Effector memory CD8-positive, alpha-beta T cell (primary cell): ENCODE data around the gene GPR135.
"Not testable (repeated sequence)": the region's sequence is repeated elsewhere in the genome, so short reads cannot be mapped to it uniquely, and the experiment has no call there.

Experiments used
- ATAC-seq: fragments of 150-1000 bp; cut with Tn5 transposase; replicated peaks from 2 replicates; pipeline ENCODE4 v1.10.0; 2021; ENCODE audit warnings: mild to moderate bottlenecking, moderate library complexity
- DNase-seq, 3 experiments: peaks; one replicate each; pipeline ENCODE4 v3.0.0; 2021
- H3K27ac Mint-ChIP-seq, 2 donors: one replicate each; pipeline ENCODE4 v1.8.0; 2022; ENCODE audit warnings: mild to moderate bottlenecking in 2 of 2, mixed read lengths in 2 of 2, moderate library complexity in 2 of 2
- H3K27me3 Mint-ChIP-seq, 2 donors: one replicate each; pipeline ENCODE4 v1.8.0; 2022; ENCODE audit warnings: mixed read lengths in 2 of 2
- H3K36me3 Mint-ChIP-seq: one replicate; pipeline ENCODE4 v1.8.0; 2022; ENCODE audit warnings: mild to moderate bottlenecking, moderate library complexity, mixed read lengths; ENCODE audit not compliant: insufficient read depth
- H3K4me1 Mint-ChIP-seq, 2 donors: one replicate each; pipeline ENCODE4 v1.8.0; 2022; ENCODE audit warnings: low read depth in 2 of 2, mixed read lengths in 2 of 2
- H3K4me3 Mint-ChIP-seq, 2 donors: one replicate each; pipeline ENCODE4 v1.8.0; 2022; ENCODE audit warnings: mild to moderate bottlenecking in 2 of 2, mixed read lengths in 2 of 2, moderate library complexity in 2 of 2
- H3K9me3 Mint-ChIP-seq, 2 donors: one replicate each; pipeline ENCODE4 v1.8.0; 2022; ENCODE audit warnings: mixed read lengths in 2 of 2

Gene GPR135

DNA sequence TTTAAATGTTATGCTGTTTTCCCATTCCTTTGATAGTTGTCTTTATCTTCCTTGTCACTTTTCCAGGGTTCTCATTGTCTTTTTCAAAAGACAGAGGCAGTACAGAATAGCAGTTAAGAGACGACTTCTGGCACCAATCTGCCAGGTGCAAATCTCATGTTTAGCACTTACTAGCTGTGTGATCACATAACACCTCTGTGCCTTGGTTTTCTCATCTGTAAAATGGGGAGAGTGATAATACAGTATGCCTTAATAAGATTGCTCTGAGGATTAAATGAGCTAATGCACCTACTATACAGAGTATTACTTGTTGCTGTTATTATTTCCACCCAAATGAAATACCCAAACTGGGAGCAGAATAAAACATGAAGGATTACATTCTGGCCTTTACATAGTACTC is 4.8 kb downstream of the GPR135 start:
- peaks cover 4% of the 10 kb centered on the region for H3K36me3 Mint-ChIP-seq
- no peaks in the 10 kb centered on the region for H3K27me3 Mint-ChIP-seq
- DNase-seq = no peak
- no peak overlapping the region for H3K4me3 Mint-ChIP-seq
- ATAC-seq = no peak
- H3K27ac Mint-ChIP-seq = no peak overlapping the region
- H3K9me3 Mint-ChIP-seq = no peaks in the 10 kb centered on the region
- H3K4me1 Mint-ChIP-seq = peaks cover 2 to 9% of the 10 kb centered on the region in 2 donors

GRCh38 chr14:59458486-59458885 is 6.7 kb downstream of the GPR135 start:
- DNase-seq (no peak), ATAC-seq (no peak)
- Mint-ChIP-seq H3K9me3 (no peaks in the 10 kb centered on the region), H3K4me1 (peaks cover 0 to under 1% of the 10 kb centered on the region in 2 donors), H3K27me3 (no peaks in the 10 kb centered on the region), H3K4me3 (no peak overlapping the region), H3K36me3 (no peaks in the 10 kb centered on the region), H3K27ac (no peak overlapping the region)

DNA sequence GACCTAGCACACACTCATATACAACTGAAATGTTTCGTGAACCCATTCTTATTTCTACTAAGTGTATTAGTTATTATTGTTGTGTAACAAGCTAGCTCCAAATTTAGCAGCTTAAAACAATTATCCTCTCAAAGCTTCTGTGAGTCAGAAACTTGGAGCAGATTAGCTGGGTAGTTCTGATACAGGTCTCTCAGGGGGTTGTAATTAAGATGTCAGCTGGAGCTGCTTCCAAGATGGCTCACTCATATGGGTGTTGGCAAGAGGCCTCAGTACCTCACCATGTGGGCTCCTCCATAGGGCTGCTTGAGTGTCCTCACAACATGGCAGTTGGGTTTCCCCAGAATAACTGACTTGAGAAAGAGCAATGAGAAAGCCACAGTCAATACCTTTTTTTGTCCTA is 9.8 kb downstream of the GPR135 start:
- no peaks in the 10 kb centered on the region for H3K9me3 Mint-ChIP-seq
- H3K27me3 Mint-ChIP-seq = no peaks in the 10 kb centered on the region
- no peak overlapping the region for H3K4me3 Mint-ChIP-seq
- no peak overlapping the region for H3K27ac Mint-ChIP-seq
- no peak for DNase-seq
- no peaks in the 10 kb centered on the region for H3K36me3 Mint-ChIP-seq
- no peak for ATAC-seq
- no peaks in the 10 kb centered on the region for H3K4me1 Mint-ChIP-seq

DNA sequence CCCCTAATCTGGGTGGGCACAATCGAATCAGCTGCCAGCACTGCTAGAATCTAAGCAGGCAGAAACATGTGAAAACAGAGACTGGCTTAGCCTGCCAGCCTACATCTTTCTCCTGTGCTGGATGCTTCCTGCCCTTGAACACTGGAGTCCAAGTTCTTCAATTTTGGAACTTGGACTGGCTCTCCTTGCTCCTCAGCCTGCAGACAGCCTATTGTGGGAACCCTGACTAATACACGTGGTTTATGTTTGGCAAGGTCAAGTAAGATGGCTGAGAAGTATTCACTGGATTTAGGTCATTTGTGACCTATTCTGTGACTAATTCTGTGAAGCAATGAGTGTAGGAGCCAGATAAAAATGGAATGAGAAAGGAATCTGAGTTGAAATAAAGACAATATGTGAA is 11.0 kb downstream of the GPR135 start:
- Mint-ChIP-seq H3K4me1 (no peaks in the 10 kb centered on the region), H3K27ac (no peak overlapping the region), H3K4me3 (no peak overlapping the region), H3K36me3 (no peaks in the 10 kb centered on the region), H3K27me3 (no peaks in the 10 kb centered on the region), H3K9me3 (no peaks in the 10 kb centered on the region)
- DNase-seq = no peak
- no peak for ATAC-seq

GRCh38 chr14:59451849-59452248 is 13.3 kb downstream of the GPR135 start:
- ATAC-seq (no peak), DNase-seq (no peak)
- Mint-ChIP-seq H3K4me1 (no peaks in the 10 kb centered on the region), H3K9me3 (no peaks in the 10 kb centered on the region), H3K36me3 (no peaks in the 10 kb centered on the region), H3K27me3 (no peaks in the 10 kb centered on the region), H3K4me3 (no peak overlapping the region), H3K27ac (no peak overlapping the region)

DNA sequence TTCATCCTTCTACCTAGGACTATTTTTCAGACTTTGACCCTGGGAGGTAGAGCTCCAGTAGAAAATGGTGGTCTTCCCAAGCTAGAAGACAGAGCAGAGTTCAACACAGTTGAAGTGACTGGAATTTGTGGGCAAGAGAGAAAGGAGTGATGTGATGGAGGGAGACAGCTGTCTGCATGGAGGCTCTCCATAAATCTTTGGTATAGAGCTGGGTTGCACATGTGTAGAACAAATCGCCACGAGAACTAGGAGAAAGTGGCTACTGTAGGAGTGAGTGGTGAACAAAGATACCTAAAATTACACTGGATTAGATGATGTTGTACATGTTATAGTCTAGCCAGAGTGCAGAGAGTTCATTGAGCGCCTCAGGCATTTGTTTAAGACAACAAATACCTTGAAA is 14.5 kb downstream of the GPR135 start:
- DNase-seq = no peak
- H3K4me1 Mint-ChIP-seq = no peaks in the 10 kb centered on the region
- H3K4me3 Mint-ChIP-seq = no peak overlapping the region
- H3K27ac Mint-ChIP-seq = no peak overlapping the region
- ATAC-seq = no peak
- no peaks in the 10 kb centered on the region for H3K27me3 Mint-ChIP-seq
- no peaks in the 10 kb centered on the region for H3K36me3 Mint-ChIP-seq
- H3K9me3 Mint-ChIP-seq = no peaks in the 10 kb centered on the region

DNA sequence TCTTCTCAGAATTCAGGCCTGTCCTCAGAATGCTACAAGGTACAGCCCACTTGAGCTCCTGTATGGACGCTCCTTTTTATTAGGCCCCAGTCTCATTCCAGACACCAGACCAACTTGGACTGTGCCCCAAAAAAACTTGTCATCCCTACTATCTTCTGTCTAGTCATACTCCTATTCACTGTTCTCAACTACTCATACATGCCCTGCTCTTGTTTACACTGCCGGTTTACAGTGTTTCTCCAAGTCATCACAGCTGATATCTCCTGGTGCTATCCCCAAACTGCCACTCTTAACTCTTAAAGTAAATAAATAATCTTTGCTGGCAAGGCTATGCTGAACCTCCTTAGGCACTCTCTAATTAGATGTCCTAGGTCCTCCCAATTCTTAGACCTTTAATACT is 16.5 kb downstream of the GPR135 start:
- H3K9me3 Mint-ChIP-seq, H3K4me3 Mint-ChIP-seq, ATAC-seq, DNase-seq, H3K27ac Mint-ChIP-seq, H3K36me3 Mint-ChIP-seq, H3K4me1 Mint-ChIP-seq, H3K27me3 Mint-ChIP-seq: not testable (repeated sequence)

- Mint-ChIP-seq H3K27ac (no peak overlapping the region), H3K4me3 (no peak overlapping the region), H3K36me3 (no peaks in the 10 kb centered on the region), H3K4me1 (no peaks in the 10 kb centered on the region), H3K27me3 (no peaks in the 10 kb centered on the region), H3K9me3 (no peaks in the 10 kb centered on the region)
- DNase-seq = no peak
- no peak for ATAC-seq
These were observed 25.8 kb downstream of the GPR135 start for GRCh38 chr14:59439256-59439965.

DNA sequence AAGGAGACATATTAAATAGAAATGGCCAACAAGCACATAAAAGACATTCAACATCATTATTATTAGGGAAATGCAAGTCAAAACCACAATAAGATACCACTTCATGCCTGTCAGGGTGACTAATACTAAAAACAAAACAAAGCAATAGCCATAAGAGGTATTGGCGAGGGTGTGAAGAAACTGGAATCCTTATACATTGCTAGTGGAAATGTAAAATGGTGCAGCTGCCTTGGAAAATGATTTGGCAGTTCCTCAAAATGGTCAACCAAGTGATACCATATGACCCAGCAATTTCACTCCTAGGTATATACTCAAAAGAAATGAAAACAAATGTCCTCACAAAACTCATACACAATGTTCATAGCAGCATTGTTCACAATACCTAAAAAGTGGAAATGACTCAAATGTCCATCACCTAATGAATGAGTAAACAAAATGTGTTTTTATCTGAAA is 27.0 kb downstream of the GPR135 start:
- Mint-ChIP-seq H3K4me3 (no peak overlapping the region), H3K27ac (no peak overlapping the region), H3K36me3 (no peaks in the 10 kb centered on the region), H3K9me3 (no peaks in the 10 kb centered on the region), H3K27me3 (no peaks in the 10 kb centered on the region), H3K4me1 (no peaks in the 10 kb centered on the region)
- no peak for ATAC-seq
- no peak for DNase-seq

DNA sequence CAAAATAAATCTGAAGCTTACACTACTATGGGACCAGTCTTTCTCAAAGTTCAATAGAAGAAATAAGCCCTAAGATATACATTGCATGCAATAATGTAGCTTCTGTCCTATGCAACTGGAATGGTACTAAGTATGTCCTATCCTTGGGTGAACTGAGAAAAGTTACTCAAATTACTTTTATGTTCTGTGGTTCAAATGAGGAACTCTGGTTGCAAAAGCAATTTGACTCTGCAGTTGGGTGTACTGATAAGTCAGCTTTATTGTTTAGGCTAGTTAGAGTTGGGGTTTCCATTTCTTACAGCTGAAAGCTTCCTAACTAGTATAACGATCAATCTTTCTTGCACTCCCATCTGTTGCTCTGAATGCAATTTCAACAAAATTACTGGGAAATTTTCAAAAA is 29.2 kb downstream of the GPR135 start:
- DNase-seq = no peak
- no peak overlapping the region for H3K4me3 Mint-ChIP-seq
- no peaks in the 10 kb centered on the region for H3K9me3 Mint-ChIP-seq
- ATAC-seq = no peak
- H3K27ac Mint-ChIP-seq = no peak overlapping the region
- no peaks in the 10 kb centered on the region for H3K36me3 Mint-ChIP-seq
- H3K4me1 Mint-ChIP-seq = no peaks in the 10 kb centered on the region
- no peaks in the 10 kb centered on the region for H3K27me3 Mint-ChIP-seq

GRCh38 chr14:59435101-59435500 is 30.1 kb downstream of the GPR135 start:
- Mint-ChIP-seq H3K36me3 (no peaks in the 10 kb centered on the region), H3K27me3 (no peaks in the 10 kb centered on the region), H3K9me3 (no peaks in the 10 kb centered on the region), H3K27ac (no peak overlapping the region), H3K4me1 (no peaks in the 10 kb centered on the region), H3K4me3 (no peak overlapping the region)
- ATAC-seq (no peak), DNase-seq (no peak)

GRCh38 chr14:59429790-59430189 is 35.4 kb downstream of the GPR135 start:
- H3K9me3 Mint-ChIP-seq = no peaks in the 10 kb centered on the region
- no peaks in the 10 kb centered on the region for H3K36me3 Mint-ChIP-seq
- DNase-seq (no peak), ATAC-seq (no peak)
- H3K27me3 Mint-ChIP-seq = peaks cover 7 to 18% of the 10 kb centered on the region in 2 donors
- H3K4me3 Mint-ChIP-seq = no peak overlapping the region
- no peaks in the 10 kb centered on the region for H3K4me1 Mint-ChIP-seq
- H3K27ac Mint-ChIP-seq = no peak overlapping the region

GRCh38 chr14:59428581-59429012 is 36.6 kb downstream of the GPR135 start:
- Mint-ChIP-seq H3K9me3 (no peaks in the 10 kb centered on the region), H3K36me3 (no peaks in the 10 kb centered on the region), H3K27ac (no peak overlapping the region), H3K4me3 (no peak overlapping the region), H3K27me3 (peaks cover 12 to 23% of the 10 kb centered on the region in 2 donors), H3K4me1 (no peaks in the 10 kb centered on the region)
- ATAC-seq = no peak
- DNase-seq = no peak

DNA sequence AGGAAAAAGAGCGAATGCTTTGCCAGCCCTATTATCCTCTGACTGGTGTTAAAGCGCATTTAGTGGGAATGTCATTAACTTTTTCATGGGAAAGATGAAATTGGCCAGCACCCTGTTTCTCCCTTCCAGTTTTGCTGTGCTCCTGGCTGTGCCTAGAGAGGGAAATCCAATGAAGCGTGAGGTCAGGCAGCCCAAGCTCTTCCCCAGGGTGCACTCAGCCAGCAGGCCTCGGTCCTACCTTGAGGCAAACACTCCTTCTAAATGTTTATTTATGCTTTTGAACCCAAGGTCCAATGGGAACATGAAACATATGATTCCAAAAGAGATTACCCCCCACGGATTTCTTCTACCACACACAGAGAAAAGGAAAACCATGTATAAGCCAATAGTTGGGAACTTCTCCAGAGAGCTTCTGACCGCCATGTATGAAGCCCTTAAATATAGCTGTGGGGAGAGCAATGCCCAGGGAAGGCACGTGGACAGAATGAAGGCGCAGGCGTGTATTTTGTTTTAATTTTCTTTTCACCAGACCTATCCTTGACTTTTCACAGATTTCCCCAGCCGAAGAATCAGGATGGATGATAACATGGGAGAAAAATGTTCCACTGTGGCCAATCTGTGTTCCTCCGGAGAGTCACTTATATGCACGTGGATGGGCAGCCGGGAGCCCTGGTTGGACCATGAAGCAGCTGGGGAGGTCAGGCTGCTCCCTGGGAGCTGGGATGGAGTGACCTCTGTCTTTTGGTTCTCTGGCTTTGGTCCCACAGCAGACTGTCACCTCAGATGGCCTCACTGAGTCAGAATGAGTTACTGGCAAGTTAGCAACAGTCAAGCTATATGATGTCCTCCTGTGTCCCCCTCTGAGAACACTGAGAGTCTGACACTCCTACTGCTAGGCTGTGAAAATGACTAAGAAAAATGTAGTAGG is 37.3 kb downstream of the GPR135 start:
- ATAC-seq (no peak), DNase-seq (no peak)
- Mint-ChIP-seq H3K4me1 (no peaks in the 10 kb centered on the region), H3K36me3 (no peaks in the 10 kb centered on the region), H3K4me3 (no peak overlapping the region), H3K27me3 (peaks cover 12 to 23% of the 10 kb centered on the region in 2 donors), H3K27ac (no peak overlapping the region), H3K9me3 (no peaks in the 10 kb centered on the region)
